M059J (cell line): Measurements from ENCODE around the gene RAB36. TPM values are rescaled to one million over a fixed set of nuclear protein-coding genes. Genes with fewer than 3 reads are reported as not detected.
A peak's percentile ranks its signal among the peaks of the same experiment; 100 is the strongest.

ENCODE experiments used
- DNase-seq: peaks from one replicate; pipeline ENCODE4 v3.0.0-alpha.2; 2012; ENCODE audit warnings: low read depth
- total RNA-seq: library from RNA; depleted of rRNA; stranded (reverse); fragments of >200 nt; shearing (Covaris generic); gene quantifications from 2 replicates; pipeline ENCODE4 v1.2.3, GENCODE V29; 2014; rRNA removed

The RAB36 gene, protein sequence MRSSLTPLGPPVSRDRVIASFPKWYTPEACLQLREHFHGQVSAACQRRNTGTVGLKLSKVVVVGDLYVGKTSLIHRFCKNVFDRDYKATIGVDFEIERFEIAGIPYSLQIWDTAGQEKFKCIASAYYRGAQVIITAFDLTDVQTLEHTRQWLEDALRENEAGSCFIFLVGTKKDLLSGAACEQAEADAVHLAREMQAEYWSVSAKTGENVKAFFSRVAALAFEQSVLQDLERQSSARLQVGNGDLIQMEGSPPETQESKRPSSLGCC
- total RNA-seq: 2.7 and 3.4 TPM in 2 replicates

GRCh38 chr22:23144932-23145877 lies at the start of gene RAB36:
Gene RAB36, plus strand, starts transcription at chr22:23145477. Its CDS starts 1,140 bp downstream, at chr22:23146617.
- DNase-seq: peak; percentile 98

DNA sequence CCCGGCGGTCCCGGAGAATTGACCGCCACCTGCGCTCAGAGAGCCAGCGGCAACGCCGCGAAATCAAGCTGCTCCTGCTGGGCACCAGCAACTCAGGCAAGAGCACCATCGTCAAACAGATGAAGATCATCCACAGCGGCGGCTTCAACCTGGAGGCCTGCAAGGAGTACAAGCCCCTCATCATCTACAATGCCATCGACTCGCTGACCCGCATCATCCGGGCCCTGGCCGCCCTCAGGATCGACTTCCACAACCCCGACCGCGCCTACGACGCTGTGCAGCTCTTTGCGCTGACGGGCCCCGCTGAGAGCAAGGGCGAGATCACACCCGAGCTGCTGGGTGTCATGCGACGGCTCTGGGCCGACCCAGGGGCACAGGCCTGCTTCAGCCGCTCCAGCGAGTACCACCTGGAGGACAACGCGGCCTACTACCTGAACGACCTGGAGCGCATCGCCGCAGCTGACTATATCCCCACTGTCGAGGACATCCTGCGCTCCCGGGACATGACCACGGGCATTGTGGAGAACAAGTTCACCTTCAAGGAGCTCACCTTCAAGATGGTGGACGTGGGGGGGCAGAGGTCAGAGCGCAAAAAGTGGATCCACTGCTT lies 49.4 kb upstream of the RAB36 start:
- DNase-seq: no peak

DNA sequence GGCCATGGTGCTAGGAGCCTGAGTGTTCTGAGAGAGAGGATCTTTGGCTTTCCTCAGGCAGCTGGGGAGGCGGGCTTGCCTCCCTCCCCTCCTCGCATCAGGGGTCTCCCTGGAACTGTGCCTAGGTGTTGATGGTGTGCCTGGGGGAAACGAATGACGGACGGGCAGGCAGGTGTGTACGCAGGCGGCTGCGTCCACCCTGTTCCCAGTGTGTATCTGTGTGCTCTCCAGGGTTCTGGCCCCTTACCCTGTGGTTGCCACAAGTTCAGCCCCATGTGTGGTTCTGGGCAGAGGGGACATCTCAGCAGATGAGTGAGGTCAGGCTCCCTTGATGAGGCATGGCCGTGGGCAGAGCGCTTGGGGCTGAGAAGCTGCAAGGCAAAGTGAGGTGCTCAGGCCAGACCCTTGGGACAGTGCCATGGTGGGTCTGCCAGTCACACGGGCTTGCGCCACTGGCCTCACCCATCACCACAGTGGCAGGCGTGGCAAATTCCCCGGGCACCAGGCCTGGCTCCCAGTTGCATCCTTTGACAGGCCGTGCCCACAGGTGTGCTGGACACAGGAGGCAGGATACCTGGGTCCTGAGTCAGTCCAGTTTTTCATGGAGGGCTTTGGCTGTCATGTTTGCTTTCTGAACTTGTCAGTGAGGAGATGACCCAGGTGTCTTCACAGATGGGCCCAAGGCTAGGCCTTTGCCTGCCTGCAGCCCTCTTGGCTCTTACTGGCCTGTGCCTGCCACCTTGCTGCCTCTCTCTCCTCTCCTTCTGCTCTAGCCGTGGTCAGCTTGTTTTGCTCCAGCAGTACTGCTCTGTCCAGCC lies 47.7 kb upstream of the RAB36 start:
- no peak for DNase-seq

DNA sequence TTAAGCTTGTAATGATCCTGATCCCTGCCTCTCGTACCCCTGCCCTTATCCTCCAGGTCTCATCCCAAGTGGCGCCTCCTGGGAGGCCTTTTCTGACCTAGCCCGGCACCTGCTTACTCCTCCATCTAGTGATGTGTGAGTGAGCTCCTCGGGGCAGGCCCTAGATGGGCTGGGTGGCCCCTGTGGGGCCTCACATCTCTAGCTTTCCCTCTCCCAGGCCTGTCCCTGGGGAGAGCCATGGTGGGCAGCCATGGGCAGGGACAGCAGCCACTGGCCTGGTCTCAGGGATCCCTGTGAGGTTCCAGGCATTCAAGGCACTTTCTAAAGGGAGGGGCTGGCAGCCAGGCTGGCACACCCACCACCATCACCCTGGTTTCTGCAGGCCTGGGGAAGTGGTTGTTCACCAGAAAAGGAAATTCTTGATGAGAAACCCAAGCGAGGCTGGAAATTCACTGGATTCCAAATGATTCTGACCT lies 47.0 kb upstream of the RAB36 start:
- DNase-seq: no peak

GRCh38 chr22:23098718-23099530 lies 46.4 kb upstream of the RAB36 start:
- DNase-seq: no peak

DNA sequence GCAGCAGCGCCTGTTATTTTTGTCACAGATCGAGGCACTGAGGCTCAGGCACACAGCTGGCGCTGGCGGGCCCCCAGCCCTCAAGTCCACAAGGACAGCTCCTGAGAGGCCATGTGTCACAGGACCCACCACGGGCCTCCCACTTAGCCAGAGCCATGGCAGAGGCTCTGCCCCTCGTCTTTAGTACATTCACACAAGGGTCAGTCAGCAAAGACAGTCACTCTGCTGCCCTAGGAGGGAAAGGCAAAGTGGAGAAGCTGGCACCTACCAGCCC lies 45.8 kb upstream of the RAB36 start:
- DNase-seq: no peak

DNA sequence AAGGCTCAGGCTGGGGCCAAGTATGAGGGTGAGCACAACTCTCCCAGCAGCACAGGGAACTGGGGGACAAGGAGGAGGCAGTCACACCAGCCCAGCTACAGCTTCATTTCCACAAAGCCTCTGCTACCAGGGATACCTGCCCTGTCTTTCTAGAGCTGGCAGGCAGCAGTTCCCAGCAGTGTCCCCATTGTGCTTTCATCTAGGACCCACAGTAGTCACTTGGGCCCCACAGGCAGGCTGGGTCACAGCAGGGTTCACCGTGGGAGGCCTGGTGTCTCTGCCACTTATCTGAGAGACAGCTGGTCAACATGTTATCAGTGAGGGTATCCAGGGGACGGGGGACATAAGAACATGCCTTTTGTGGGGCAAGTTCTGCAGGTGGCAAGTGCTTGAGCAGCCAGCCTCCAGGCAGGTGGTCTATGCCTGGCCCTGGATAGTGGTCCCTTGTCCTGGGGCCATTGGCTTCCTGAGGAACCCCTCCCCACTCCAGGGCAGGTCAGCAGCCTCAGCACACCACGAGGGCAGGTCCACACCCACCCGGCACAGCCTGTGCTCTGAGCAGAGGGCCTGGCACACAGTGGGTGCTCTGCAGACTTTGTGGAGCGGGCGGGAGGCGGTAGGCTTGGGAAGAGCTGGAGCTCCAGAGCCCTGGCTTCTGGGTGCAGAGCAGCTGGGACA lies 45.0 kb upstream of the RAB36 start:
- DNase-seq: no peak

DNA sequence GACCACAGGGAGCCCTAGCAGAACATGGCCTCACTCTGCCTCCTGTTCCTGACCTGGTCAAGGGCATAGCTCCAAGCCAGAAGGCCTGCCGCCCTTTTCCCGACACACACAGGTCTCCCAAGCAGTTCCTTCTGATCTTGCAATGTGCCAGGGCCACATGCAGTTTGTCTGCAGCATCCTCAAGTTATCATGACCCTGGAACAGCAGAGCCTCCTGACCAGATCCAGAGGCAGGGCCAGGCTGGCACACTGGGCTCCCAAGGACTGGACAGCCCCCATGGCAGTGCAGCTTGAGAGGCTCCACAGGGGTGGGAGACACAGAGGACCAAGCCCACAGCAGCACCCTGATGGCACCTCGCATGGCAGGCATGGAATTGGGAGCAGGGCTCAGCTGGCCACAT lies 43.8 kb upstream of the RAB36 start:
- no peak for DNase-seq

GRCh38 chr22:23102002-23102655 lies 43.1 kb upstream of the RAB36 start:
- DNase-seq: no peak

DNA sequence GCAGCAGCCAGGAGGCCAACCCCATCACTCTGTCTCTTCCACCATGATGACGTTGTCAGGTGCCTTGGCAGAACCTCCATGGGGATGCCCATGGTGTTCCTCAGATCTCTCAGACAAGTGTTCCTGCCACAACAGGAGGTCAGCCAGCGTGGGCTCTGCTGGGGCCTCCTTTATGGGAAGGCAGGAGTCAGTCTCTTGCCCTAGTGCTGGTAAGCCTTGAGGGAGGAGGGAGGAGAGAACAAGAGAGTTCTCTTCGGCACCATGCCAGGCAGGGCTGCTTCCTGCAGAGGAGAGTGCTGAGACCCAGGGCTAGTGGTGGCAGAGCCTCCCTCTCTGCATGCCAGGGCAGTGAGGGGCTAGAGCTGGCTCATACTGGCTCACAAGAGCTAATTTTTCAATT lies 42.5 kb upstream of the RAB36 start:
- no peak for DNase-seq

GRCh38 chr22:23103199-23103954 lies 41.9 kb upstream of the RAB36 start:
- no peak for DNase-seq

DNA sequence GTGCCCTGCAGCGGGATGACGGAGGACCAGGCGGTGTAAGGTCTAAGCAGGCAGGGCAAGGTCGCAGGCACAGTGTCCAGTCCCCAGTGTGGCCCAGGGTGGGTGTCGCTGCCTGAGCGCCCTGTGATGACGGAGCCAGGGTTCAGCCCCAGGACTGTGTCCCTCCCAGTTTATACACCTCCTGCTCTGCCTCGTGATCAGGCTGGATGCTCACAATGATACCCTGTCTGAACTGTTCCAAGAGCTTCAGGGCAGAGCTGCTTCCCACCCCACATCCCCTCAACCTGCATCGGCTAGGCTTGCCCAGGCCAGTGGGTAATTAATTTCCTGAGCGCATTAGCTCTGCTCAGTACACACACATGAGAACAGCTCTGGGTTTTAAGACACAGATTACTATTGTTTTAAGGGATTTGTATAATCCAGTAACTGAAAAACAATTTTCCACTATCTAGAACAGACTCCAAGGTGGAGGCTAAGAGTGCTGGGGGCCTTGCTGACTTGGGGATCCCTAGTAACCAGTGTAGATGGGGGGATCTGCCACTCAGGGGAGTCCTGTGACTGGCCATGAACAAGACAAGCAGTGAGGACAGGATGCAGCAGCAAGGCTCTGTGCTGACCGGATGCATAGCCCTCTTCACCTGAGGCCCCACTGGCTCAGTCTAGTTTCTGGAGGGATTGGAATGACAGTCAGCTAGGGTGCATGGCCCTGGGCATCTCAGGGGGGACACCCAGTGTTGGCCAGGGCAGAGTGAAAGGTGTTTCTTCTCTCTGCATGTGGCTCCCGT lies 40.9 kb upstream of the RAB36 start:
- no peak for DNase-seq

DNA sequence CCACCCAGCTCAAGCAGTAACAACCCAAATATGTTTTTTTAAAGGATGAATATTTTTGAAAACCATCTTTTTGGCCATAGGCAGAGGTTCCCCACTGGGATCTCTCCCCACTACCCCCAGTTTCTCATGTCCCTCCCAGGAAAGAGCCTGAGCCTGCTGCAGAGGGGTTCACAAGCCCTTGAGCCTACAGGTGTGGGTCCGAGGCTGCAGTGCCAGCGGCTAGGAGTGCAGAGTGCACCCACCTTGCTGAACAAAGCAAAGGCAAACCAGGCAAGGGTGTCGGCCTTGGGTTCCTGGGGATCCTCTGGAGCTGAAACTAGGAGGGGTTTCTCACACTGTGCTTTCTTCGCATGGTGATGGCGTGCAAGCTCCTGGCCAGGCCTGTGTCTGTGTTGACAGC lies 40.0 kb upstream of the RAB36 start:
- no peak for DNase-seq

DNA sequence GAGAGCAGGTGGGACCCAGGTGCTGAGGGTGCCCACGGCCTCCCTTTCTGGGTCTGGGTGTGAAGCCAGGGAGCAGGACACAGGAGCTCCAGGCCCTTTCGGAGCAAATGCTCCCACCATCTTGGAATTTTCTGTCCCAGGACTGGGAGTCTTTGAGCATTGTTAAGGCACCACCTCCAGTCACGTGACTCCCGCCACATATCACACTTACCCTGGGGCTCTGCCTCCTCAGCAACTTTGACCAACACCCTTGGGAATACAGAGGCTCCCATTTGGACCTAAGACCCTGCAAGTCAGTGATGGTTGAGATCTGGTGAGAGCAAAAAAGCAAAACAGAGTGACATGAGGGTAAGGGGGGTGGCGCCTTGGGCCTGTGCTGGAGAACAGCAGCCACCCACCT lies 39.4 kb upstream of the RAB36 start:
- DNase-seq: no peak

DNA sequence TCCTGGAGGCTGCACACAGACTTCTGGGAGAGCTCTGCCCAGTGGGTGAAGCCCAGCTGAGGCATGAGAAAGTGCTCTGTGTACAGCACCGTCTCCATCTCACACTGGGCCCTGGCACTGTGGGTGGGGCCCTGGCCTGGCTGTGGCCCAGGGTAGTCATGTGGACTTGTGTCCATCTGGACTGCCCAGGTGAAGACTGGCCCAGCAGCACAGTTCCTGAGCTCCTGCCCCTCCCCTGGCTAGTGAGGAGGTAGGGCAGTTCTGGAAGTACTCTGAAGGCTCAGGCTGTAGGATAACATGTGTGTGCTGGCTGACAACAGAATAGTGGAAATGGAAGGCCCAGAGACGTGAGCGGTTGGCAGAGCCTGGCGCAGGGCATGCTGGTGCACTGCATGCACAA lies 38.9 kb upstream of the RAB36 start:
- no peak for DNase-seq

- no peak for DNase-seq
These were observed 38.3 kb upstream of the RAB36 start for GRCh38 chr22:23106906-23107367.

GRCh38 chr22:23107487-23108248 lies 37.6 kb upstream of the RAB36 start:
- no peak for DNase-seq
